GM18873 (cell line): ENCODE data around the gene NOTCH4.
A peak's percentile ranks its signal among the peaks of the same experiment; 100 is the strongest.

ENCODE experiments used
- ATAC-seq: cut with Tn5 transposase; IDR thresholded peaks from one replicate; pipeline ENCODE4 v1.9.1; 2021; ENCODE audit warnings: mild to moderate bottlenecking, moderate library complexity, moderate number of reproducible peaks; ENCODE audit not compliant: unreplicated experiment, low FRiP score

NOTCH4 gene

DNA sequence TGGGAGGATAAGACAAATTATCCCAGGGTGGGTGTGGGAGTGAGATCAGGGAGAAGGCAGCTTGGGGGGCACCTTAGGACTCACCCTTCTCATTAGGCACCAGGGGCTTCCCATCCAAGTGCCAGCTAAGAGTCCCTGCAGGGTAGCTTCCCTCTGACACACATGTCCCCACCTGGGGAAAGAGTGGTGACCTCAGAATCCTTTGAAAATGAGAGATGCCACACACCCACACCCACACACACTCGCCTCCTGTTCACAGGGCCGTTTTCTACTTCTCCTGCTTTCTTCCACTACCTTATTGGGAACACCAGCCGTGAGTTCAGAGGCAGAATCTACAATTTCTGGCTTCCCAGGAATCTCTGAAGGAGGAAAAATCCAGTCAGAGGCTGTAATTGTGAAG is 40.8 kb downstream of the NOTCH4 start:
- ATAC-seq, result no peak

DNA sequence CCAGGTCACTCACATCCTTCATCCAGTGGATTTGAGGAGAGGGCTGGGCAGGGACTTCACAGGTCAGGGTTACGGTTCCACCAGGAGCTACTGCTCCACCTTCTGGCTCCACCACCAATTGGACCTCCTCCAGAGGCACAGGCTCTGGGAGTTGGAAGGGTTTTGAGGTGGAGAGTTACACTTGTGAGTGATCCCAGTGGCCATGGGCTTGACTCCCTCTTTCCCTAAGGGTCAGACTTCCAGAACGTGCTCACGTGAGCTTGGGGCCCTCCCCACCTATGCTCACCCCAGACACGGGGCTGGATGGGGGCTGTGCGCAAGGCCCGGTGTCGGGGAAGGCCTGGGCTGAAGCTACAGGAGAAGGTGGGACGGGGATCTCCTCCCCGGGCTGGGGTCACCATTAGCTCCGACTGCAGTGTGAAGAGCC is 41.3 kb downstream of the NOTCH4 start:
- no peak for ATAC-seq

DNA sequence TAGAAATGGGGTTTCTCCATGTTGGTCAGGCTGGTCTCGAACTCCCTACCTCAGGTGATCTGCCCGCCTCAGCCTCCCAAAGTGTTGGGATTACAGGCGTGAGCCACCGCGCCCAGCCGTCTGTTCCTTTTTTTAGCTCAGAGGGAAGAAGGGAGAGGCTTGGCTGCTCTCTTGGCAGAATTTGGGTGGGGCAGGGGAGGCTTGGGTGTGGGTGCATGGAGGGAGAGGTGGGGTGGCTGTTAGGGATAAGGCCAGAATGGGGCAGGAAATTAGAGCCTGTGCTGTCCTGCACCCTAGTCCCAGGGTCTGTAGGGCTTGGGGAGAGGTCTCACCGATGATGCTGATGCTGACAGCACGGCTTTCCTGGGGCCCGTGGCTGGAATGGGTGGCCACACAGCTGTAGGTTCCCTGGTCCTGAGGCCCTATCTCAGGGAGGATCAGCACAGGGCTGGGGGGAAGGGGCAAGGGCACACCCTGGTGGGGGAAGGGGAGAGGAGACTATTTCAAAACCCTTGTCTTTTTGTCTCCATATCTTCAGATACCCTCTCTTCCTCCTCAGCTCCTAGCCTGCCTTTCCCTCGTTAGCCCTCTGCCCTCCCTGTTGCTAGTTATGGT is 41.8 kb downstream of the NOTCH4 start:
- no peak for ATAC-seq

DNA sequence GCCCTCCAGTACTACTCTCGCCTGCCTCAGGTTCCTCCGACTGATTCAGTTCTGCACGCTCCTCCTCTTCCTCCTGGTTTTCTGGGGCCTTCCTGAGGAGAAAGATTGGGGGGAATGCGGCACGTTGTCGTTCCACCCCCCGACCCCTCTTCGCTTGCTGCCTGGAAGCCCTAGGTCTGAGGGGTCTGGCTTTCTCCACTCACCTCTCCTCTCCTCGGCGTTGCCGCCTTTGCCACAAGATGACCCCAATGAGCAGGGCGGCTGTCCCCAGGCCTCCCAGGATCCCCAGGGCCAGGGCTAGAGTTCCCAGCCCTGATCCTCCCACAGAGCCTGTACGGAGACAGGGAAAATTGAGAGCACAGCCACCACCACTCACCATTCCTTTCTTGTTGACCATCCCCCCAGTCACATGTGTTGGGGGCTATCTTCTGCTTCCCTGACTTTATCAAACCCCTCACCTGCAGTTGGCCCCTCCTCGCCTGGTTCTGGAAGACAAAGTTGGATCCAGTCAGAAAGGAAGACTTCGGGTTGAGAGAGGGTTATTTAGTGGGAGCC is 42.6 kb downstream of the NOTCH4 start:
- no peak for ATAC-seq

DNA sequence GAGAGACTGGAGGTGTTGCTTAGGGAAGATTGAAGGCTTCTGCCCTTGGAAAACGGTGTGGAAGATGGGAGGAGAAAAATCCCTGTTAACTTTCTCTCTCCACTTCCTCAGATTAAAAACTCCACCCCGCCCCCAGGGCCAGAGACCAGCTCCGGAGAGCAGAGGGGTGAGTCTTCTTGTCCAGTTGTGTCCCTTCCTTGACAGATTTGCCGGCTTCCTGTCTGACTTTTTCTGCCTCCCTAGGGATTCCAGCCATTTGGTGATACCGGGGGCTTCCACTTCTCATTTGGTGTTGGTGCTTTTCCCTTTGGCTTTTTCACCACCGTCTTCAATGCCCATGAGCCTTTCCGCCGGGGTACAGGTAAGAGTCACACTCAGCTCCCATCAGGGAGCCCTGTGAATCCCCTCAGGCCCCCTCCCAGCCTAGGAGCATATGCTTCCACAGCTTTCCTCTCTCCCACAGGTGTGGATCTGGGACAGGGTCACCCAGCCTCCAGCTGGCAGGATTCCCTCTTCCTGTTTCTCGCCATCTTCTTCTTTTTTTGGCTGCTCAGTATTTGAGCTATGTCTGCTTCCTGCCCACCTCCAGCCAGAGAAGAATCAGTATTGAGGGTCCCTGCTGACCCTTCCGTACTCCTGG is 44.0 kb downstream of the NOTCH4 start:
- no peak for ATAC-seq

DNA sequence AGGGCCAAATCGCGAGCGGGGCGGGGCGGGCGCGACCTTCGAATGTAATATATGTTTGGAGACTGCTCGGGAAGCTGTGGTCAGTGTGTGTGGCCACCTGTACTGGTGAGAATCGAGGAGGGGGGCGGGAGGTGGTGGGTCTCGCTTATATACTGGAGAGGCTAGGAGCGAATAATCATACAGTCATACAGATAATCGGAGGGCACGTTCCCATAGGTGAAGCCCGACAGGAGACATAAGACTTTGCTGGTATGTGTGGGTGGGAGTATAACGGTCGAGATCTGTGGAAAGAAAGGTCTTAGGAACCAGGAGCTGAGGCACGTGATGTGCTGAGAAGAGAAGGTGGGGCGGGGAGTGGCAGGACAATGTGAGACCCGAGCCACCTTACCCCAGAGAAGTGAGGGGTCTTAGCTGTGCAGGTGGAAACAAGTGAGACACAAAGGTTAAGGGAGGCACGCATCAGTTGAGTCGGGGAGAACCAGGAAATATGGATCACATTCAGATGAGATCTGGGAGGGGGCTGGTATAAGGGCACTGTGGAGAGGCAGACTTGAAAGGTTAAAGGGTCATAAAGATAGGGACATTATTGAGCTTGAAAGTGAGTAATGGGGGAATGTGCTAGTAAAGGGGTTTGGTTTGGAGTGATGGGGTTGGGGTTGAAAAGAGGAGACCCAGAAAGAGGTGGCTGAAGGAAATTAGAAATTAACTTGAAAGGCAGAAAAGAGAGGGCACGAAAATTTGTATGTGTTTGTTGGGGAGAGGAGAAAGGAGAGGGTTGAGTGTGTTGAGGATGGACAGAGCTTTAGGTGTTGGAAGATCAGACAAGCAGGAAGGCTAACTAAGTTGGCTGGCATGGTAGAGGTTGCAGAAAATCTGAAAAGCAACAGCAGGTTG is 45.1 kb downstream of the NOTCH4 start:
- ATAC-seq, result no peak

DNA sequence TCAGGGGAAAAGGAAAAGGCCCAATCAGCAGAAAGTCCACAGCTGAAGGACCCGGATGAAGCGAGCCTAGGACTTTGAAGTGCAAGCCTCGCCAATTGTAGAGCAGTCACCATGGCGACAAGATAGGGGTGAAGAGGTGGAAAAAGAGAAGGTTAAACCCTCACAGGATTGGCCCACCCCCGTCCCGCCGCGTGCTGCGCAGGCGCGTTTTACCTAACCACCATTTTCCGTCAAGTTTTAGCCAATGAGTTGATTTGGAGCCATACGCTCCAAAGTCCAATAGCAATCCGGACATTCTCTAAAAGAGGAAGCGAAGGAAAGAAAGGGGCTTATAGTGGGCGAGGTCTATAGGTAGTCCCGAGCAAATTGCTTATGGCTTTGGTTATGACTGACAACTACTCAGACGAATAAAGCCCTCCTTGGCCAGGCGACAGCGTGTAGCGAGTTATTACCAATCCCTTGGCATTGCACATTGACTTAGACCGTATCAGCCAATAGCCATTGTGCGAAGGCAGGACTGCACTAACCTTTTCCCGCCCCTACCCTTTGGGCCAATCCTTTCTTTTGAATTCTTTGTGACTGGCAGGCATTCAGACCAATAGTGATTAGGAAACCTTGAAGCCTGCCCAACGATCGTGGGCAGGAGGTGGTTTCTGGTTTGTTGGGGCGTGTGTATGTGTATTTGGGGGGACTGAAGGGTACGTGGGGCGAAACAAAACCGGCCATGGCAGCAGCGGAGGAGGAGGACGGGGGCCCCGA is 45.9 kb downstream of the NOTCH4 start, which contains the start of gene RNF5:
RNF5 (plus strand) TSS at position 618 of the 759 bp plus-strand sequence; CDS start at position 725, 107 bp downstream.
- peak; percentile 88 for ATAC-seq

DNA sequence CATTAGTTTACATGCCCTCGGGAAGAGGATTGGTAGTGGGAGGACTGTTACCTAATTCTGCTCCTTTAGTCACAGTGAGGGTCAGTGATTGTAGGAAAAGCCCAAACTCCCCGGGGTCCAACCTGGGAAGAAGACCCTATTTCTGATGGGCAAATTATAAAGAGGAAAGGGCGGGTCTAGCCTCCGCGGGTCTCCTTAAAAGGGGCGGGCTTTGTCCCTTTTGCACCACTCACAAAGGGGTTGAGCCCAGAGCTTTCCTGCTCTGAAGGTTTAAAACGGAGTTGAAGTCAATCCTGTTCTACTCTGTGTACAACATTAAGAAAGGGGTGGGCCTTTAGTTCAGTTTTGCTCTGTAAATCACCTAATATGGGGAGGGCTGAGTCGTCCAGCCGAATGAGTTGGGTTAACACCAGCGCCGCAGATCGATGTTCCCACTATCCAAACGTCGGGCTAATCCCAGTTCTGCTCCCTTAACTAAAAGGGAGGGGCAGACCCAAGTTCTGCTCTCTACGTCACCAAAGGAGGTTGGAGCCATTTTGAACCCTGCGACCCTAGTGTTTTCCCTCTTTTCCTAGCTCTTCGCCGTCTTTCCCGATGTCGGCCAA is 46.6 kb downstream of the NOTCH4 start:
- no peak for ATAC-seq

DNA sequence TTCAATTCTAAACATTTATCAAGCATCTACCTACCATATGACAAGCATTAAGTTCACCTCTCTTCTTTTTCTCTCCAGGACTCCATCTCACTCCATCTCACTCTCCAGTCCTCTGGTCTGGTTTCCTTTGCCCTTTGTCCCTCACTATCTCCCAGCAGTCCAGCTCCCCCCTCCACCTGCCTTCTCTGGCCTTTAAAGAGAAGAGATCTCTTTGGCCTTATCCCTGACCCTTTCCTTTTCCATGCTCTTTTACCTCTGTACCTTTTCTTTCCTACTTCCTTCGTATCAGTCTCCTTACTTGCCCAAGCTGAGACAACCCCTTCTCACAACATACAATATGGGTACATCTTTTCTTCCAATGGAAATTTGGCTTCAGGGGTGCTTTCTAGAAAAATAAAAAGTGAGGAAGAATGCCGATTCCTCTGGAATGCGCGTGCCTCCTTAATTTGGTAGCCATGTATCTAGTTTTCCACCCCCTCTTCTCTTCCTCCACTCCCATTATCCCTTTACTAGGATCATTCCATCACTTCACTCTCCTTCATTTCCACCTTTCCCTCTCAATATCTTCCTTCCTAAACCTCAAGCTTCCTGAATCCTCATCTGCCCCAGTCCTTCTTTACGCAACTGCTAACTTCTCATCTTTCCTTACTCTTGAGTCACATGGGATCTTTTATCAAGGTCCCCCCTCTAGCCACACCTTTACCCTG is 47.2 kb downstream of the NOTCH4 start:
- no peak for ATAC-seq

DNA sequence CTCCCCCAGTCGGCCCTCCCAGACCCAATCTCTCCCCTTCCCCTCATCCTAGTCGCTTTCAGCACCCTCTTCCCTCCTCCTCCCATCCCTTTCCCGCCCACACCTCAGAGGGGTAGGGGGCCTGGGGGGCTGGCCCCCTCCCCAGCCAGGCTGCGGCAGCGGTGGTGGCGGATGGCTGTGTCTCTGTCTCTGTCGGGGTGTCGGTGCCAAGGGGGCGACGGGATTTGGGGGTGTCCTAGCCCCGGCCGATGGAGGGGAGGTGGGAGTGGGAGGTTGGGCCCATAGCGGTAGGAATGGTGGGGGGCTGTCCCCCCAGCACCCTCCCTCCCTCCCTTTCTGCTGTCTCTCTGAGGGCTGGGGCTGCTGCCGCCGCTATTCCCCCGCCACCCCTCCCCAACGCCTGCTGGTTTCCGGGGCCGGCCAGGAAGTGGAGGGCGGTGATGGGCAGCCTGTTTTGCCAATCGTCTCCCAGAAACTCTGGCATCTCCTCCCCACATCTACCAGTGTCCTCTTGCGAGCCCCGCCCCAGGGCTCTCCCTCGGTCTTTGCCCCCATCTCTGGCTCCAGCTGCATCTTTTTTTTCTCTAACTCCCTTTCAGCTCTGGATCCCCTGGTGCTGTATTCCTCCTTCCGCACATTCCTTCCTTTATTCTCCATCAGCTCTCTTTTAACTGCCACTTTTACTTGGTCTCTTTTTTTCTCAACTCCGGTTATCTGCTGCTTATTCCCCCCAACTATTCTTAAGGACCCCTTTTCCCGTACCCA is 48.0 kb downstream of the NOTCH4 start, which contains the start of gene AGPAT1:
AGPAT1 (minus strand) TSS at position 374 of the 765 bp plus-strand sequence. CDS start 4,588 bp downstream, outside the sequence.
- ATAC-seq, result peak; percentile 29

DNA sequence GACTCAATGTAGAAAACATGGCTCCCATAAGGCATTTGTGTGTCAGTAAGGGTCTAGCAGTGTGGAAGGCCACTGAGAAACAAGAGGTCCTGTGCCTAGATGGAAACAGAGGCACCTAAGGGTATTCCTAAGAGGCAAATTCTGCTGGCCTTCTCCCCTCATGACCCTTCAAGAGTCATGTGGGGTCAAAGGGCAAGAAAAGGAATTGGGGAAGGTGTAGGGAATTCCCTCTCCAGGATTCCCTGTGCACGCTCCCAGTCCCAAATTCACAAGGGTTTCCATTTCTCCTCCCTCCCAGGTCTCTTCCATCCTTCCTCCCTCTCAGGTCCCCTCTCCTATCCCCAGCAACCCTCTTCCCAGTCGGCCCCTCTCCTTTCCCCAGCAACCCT is 48.6 kb downstream of the NOTCH4 start:
- no peak for ATAC-seq

DNA sequence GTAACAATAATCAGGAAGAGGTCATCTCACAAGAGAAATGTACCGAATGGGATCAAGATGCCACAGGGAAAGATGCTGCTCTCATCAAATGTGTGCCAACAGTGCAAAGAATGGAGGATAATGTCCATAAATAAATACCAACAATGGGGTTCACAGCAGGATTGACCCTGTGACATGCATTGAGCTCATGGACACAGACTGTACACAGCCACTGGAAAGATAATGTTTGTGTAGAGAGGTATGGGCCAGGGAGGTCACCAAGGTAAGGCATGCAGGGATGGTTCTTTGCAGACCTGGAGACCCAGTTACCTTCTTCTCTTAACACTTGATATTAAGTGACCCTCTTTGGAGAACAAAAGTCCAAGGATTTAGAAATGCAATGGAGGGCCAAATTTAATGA is 49.5 kb downstream of the NOTCH4 start:
- no peak for ATAC-seq

DNA sequence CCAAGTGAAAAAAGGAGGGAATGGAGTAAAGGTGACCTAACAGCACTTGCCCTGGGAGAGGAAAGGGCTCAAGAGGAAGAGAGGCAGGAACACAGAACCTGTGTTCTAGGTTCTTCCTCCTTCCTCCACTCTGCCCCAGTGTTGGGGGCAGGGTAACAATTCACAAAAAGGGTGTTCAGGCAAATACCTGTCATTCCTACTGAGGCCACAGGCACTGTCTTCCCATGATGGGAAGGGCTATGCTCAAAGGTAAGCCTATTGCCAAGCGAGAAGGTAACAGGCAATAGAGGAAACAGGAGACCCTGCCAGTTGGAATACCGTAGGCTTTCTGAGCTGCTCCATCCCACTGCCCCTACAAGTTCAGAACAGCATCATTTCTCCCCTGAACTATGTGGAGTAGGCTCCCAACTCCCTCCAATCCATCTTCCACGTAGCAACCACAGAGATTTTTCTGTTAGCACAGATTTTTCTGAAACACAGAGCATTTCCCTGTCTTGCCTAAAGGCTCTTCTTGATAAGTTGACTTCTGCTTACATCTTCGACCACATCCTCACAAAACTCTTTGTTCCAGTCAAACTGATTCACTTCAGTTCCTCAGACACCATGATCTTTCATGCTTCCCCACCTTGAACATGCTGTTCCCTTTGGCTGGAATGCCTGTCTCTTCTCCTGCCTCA is 50.7 kb downstream of the NOTCH4 start:
- ATAC-seq, result no peak

DNA sequence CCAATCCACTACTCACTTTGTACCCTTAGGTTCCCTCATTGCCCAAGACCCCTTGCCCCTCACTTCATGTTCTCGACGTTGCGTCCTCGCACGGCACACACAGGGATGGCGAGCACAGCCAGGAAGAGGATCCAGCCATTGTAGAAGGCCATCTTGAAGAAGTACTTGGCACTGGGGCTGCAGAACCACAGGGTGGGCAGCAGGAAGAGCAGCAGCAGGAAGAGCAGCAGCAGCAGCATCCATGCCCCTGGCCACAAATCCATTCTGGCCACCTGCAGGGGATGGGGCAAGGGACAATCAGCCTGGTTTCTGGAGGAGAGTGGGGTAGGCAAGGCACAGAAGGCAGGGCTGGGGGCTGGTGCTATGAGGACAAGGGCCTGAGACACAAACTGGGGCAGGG is 52.6 kb downstream of the NOTCH4 start:
- no peak for ATAC-seq

DNA sequence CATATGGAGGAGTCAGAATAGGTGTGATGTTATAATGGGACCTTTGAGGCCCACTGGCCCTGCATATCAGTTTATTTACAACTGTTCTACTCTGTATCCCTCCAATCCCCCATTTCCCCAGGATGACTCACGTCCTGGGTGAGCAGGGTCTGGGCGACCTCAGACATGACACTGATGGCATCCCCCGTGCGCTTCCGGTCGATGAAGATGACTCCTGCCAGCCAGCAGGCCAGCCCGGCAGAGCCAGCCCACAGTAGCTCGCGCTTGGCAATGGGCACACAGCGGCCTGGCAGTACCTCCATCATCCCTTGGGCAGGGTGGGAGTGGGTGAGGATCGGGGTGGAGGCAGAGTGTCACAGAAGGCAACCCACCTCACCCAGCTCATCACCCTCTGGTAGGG is 53.6 kb downstream of the NOTCH4 start:
- no peak for ATAC-seq

DNA sequence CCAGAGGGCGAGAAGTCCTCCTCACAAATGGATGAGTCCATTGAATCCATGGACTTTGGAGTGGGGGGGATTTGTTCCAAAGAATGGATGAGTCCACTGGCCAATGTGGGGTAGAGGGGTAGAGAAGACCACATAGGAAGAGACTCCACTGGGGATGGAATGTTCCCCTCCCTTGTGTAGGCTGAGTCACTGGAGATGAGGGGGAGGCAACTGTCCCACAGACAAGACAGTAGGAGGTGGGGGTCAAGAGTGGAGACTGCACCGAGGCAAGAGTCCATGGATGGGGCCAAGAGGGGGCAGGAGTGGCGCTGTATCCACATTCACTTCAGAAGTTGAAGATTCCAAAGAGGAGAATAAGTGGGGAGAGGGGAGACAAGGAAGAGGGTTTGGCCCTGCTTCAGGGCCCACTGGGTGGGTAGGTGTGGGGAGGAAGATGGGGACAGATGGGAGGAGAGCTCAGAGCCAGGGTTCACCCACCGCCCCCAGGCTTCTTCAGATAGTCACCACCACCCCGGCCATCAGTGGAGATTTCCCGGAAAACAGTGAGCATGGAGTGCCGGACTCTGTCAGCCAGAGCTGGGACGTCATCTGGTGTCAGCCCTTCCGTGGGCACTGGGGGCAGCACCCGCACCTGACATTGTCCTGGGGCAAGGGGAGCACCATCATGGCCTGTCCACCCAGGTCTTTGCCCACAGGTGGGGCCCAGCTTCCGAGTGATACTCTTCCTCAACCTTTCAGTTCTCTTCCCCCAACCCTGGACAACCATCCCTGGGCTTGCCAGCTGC is 54.9 kb downstream of the NOTCH4 start:
- no peak for ATAC-seq

DNA sequence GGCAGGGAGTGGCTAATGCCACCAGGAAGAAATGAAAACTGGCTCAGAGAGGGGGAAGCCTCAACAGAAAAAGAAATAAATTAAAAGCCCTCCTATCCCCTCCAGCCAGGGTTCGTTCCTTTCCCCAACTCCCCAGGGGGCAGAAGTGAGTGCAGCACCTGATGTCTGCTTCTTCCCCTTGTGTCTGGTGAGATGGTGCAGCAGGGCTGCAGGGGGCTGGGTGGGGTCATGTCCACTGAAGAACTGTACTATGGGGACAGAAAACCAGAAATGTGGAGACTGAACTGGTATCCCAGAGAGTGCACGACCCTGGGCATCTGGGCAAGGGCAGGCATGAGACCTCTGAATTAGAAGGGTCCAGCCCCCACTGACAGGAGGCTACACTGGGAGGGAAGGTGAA is 55.5 kb downstream of the NOTCH4 start:
- ATAC-seq, result no peak
